SK-N-SH (cell line): ENCODE results near the gene EVL.

Experiments
- CHD2 ChIP-seq: fragments of 150-350 bp; IDR thresholded peaks from 2 replicates; pipeline ENCODE4 v1.6.1; 2018; ENCODE audit warnings: low read length; ENCODE audit not compliant: partially characterized antibody
- ELF1 ChIP-seq: IDR thresholded peaks from 2 replicates; pipeline ENCODE4 v1.4.0; 2012
- EP300 ChIP-seq, 2 experiments: IDR thresholded peaks; 2 replicates each; pipeline versions ENCODE4 v1.4.0 to v1.6.1; 2012; ENCODE audit warnings: borderline replicate concordance in 1 of 2, low read depth in 1 of 2, low read length in 1 of 2
- EZH2phosphoT487 ChIP-seq: fragments of 200-600 bp; sonication (generic); IDR thresholded peaks from 2 replicates; pipeline ENCODE4 v1.6.1; 2017; ENCODE audit warnings: low read depth, mixed run types, mild to moderate bottlenecking, antibody characterized with exemption, moderate library complexity, borderline replicate concordance
- MXI1 ChIP-seq: IDR thresholded peaks from 2 replicates; pipeline ENCODE4 v1.6.1; 2012; ENCODE audit warnings: mild to moderate bottlenecking, low read depth, low read length, improper control_type of control experiment
- POLR2AphosphoS5 ChIP-seq: IDR thresholded peaks from 2 replicates; pipeline ENCODE4 v1.6.1; 2012; ENCODE audit warnings: low read depth, low read length
- SIN3A ChIP-seq: IDR thresholded peaks from 2 replicates; pipeline ENCODE4 v1.6.1; 2012; ENCODE audit warnings: low read depth, mild to moderate bottlenecking, low read length, moderate library complexity, borderline replicate concordance
- SMC3 ChIP-seq: IDR thresholded peaks from 2 replicates; pipeline ENCODE4 v1.6.1; 2012; ENCODE audit warnings: low read depth, low read length, improper control_type of control experiment
- TF ChIP-seq, protein P1 (sequence below): fragments of 150-350 bp; IDR thresholded peaks from 2 replicates; pipeline ENCODE4 v1.6.1; 2017; ENCODE audit warnings: antibody characterized with exemption, low read length, low read depth, borderline replicate concordance
- TF ChIP-seq, protein P2 (sequence below): IDR thresholded peaks from 2 replicates; pipeline ENCODE4 v1.4.0; 2012; ENCODE audit warnings: low read depth
- TF ChIP-seq, protein P3 (sequence below): fragments of 200-600 bp; sonication (generic); IDR thresholded peaks from 2 replicates; pipeline ENCODE4 v1.6.1; 2017; ENCODE audit warnings: antibody characterized with exemption, mild to moderate bottlenecking, moderate library complexity
- TF ChIP-seq, protein P4 (sequence below): IDR thresholded peaks from 2 replicates; pipeline ENCODE4 v1.6.1; 2012; ENCODE audit warnings: mild to moderate bottlenecking, low read depth, low read length, moderate library complexity
- TF ChIP-seq, protein P5 (sequence below): IDR thresholded peaks from 2 replicates; pipeline ENCODE4 v1.4.0; 2012; ENCODE audit warnings: low read depth, borderline replicate concordance
- TF ChIP-seq, protein P6 (sequence below): IDR thresholded peaks from 2 replicates; pipeline ENCODE4 v1.4.0; 2012; ENCODE audit warnings: low read depth, borderline replicate concordance

DNA sequence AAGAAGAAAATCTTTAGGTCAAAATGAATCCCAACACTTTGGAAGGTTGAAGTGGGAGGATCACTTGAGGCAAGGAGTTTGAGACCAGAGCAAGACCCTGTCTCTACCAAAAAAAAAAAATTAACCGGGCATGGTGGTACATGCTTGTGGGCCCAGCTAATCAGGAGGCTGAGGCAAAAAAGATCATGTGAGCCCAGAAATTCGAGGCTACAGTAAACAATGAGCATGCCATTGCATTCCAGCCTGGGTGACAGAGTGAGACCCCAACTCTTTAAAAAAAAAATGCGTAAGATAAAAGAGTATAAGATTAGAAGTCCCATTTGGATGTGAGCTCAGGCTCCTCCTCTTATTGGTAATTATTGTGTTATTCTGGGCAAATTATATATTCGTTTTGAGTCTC lies 30.8 kb upstream of the EVL start:
- no peak for TF ChIP-seq ELF1
- TF ChIP-seq EP300 (IDR thresholded peaks at IDR 0.05; ENCODE audit: borderline replicate concordance in 1 of 2, low read depth in 1 of 2, low read length in 1 of 2), result no peak
- TF ChIP-seq CHD2, result no peak
- no peak for TF ChIP-seq POLR2AphosphoS5
- TF ChIP-seq, protein P1, sequence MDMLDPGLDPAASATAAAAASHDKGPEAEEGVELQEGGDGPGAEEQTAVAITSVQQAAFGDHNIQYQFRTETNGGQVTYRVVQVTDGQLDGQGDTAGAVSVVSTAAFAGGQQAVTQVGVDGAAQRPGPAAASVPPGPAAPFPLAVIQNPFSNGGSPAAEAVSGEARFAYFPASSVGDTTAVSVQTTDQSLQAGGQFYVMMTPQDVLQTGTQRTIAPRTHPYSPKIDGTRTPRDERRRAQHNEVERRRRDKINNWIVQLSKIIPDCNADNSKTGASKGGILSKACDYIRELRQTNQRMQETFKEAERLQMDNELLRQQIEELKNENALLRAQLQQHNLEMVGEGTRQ, result no peak
- no peak for TF ChIP-seq SIN3A
- TF ChIP-seq MXI1, result no peak
- TF ChIP-seq, protein P2, sequence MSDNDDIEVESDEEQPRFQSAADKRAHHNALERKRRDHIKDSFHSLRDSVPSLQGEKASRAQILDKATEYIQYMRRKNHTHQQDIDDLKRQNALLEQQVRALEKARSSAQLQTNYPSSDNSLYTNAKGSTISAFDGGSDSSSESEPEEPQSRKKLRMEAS, result no peak
- TF ChIP-seq, protein P3, sequence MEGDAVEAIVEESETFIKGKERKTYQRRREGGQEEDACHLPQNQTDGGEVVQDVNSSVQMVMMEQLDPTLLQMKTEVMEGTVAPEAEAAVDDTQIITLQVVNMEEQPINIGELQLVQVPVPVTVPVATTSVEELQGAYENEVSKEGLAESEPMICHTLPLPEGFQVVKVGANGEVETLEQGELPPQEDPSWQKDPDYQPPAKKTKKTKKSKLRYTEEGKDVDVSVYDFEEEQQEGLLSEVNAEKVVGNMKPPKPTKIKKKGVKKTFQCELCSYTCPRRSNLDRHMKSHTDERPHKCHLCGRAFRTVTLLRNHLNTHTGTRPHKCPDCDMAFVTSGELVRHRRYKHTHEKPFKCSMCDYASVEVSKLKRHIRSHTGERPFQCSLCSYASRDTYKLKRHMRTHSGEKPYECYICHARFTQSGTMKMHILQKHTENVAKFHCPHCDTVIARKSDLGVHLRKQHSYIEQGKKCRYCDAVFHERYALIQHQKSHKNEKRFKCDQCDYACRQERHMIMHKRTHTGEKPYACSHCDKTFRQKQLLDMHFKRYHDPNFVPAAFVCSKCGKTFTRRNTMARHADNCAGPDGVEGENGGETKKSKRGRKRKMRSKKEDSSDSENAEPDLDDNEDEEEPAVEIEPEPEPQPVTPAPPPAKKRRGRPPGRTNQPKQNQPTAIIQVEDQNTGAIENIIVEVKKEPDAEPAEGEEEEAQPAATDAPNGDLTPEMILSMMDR, result no peak
- TF ChIP-seq EZH2phosphoT487, result no peak
- TF ChIP-seq, protein P4, sequence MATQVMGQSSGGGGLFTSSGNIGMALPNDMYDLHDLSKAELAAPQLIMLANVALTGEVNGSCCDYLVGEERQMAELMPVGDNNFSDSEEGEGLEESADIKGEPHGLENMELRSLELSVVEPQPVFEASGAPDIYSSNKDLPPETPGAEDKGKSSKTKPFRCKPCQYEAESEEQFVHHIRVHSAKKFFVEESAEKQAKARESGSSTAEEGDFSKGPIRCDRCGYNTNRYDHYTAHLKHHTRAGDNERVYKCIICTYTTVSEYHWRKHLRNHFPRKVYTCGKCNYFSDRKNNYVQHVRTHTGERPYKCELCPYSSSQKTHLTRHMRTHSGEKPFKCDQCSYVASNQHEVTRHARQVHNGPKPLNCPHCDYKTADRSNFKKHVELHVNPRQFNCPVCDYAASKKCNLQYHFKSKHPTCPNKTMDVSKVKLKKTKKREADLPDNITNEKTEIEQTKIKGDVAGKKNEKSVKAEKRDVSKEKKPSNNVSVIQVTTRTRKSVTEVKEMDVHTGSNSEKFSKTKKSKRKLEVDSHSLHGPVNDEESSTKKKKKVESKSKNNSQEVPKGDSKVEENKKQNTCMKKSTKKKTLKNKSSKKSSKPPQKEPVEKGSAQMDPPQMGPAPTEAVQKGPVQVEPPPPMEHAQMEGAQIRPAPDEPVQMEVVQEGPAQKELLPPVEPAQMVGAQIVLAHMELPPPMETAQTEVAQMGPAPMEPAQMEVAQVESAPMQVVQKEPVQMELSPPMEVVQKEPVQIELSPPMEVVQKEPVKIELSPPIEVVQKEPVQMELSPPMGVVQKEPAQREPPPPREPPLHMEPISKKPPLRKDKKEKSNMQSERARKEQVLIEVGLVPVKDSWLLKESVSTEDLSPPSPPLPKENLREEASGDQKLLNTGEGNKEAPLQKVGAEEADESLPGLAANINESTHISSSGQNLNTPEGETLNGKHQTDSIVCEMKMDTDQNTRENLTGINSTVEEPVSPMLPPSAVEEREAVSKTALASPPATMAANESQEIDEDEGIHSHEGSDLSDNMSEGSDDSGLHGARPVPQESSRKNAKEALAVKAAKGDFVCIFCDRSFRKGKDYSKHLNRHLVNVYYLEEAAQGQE, result no peak
- TF ChIP-seq, protein P5, sequence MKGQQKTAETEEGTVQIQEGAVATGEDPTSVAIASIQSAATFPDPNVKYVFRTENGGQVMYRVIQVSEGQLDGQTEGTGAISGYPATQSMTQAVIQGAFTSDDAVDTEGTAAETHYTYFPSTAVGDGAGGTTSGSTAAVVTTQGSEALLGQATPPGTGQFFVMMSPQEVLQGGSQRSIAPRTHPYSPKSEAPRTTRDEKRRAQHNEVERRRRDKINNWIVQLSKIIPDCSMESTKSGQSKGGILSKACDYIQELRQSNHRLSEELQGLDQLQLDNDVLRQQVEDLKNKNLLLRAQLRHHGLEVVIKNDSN, result no peak
- no peak for TF ChIP-seq SMC3
- TF ChIP-seq, protein P6, sequence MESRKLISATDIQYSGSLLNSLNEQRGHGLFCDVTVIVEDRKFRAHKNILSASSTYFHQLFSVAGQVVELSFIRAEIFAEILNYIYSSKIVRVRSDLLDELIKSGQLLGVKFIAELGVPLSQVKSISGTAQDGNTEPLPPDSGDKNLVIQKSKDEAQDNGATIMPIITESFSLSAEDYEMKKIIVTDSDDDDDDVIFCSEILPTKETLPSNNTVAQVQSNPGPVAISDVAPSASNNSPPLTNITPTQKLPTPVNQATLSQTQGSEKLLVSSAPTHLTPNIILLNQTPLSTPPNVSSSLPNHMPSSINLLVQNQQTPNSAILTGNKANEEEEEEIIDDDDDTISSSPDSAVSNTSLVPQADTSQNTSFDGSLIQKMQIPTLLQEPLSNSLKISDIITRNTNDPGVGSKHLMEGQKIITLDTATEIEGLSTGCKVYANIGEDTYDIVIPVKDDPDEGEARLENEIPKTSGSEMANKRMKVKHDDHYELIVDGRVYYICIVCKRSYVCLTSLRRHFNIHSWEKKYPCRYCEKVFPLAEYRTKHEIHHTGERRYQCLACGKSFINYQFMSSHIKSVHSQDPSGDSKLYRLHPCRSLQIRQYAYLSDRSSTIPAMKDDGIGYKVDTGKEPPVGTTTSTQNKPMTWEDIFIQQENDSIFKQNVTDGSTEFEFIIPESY, result no peak
